Measurements from ENCODE around the gene TANGO2. TPM values are rescaled to one million over a fixed set of nuclear protein-coding genes. Genes with fewer than 3 reads are reported as not detected.

The TANGO2 gene
- total RNA-seq, 1 donor from 2014 or later = 10.0 TPM

GRCh38 chr22:19998232-19998951, 22.5 kb upstream of the TANGO2 start:
- Histone ChIP-seq H3K4me2 (peak overlapping the region; percentile 62), H3K27ac (peak overlapping the region; percentile 67), H3K4me3 (no peak overlapping the region), H2AFZ (replicated peaks) (no peak overlapping the region), H3K36me3 (no peaks in the 10 kb centered on the region), H3K9me3 (ENCODE audit: low read depth) (no peaks in the 10 kb centered on the region), H3K79me2 (ENCODE audit: low read depth) (no peaks in the 10 kb centered on the region), H3K4me1 (peaks cover 33% of the 10 kb centered on the region), H3K9ac (no peak overlapping the region), H4K20me1 (ENCODE audit: low read depth) (no peaks in the 10 kb centered on the region), H3K27me3 (no peaks in the 10 kb centered on the region), H3F3A (ENCODE audit: low read depth) (peaks cover 15% of the 10 kb centered on the region)
- peak overlapping the region; percentile 97 for H3K27ac Mint-ChIP-seq
- no peak for TF ChIP-seq EZH2phosphoT487 (IDR thresholded peaks at IDR 0.05)
- no peak for TF ChIP-seq EZH2 (IDR thresholded peaks at IDR 0.05)
- no peak for TF ChIP-seq CTCF (IDR thresholded peaks at IDR 0.05)
- H3K4me3 Mint-ChIP-seq = peak overlapping the region; percentile 77
- H3K4me1 Mint-ChIP-seq = peaks cover 61% of the 10 kb centered on the region
- H3K36me3 Mint-ChIP-seq = peaks cover 4% of the 10 kb centered on the region
- peaks cover 9% of the 10 kb centered on the region for H3K9me3 Mint-ChIP-seq
- peak; percentile 72 for DNase-seq (ENCODE audit: low spot score)
- H3K27me3 Mint-ChIP-seq (ENCODE audit: insufficient read depth, low read depth) = peaks cover 10% of the 10 kb centered on the region

- Mint-ChIP-seq H3K27ac (peak overlapping the region; percentile 97), H3K9me3 (peaks cover 17% of the 10 kb centered on the region), H3K4me1 (peaks cover 61% of the 10 kb centered on the region), H3K4me3 (no peak overlapping the region), H3K27me3 (ENCODE audit: insufficient read depth, low read depth) (peaks cover 8% of the 10 kb centered on the region), H3K36me3 (peaks cover 11% of the 10 kb centered on the region)
- H3K36me3 ChIP-seq = no peaks in the 10 kb centered on the region
- TF ChIP-seq EZH2phosphoT487 (IDR thresholded peaks at IDR 0.05) = no peak
- TF ChIP-seq EZH2 (IDR thresholded peaks at IDR 0.05) = no peak
- TF ChIP-seq CTCF (IDR thresholded peaks at IDR 0.05) = no peak
- peaks cover 7% of the 10 kb centered on the region for H3K9me3 ChIP-seq (ENCODE audit: low read depth)
- no peak for DNase-seq (ENCODE audit: low spot score)
- H4K20me1 ChIP-seq (ENCODE audit: low read depth) = no peaks in the 10 kb centered on the region
- H3K4me1 ChIP-seq = peaks cover 33% of the 10 kb centered on the region
- peak overlapping the region; percentile 62 for H3K4me2 ChIP-seq
- no peak overlapping the region for H2AFZ ChIP-seq (replicated peaks)
- no peaks in the 10 kb centered on the region for H3K27me3 ChIP-seq
- H3K79me2 ChIP-seq (ENCODE audit: low read depth) = no peaks in the 10 kb centered on the region
- H3F3A ChIP-seq (ENCODE audit: low read depth) = peaks cover 15% of the 10 kb centered on the region
- H3K9ac ChIP-seq = no peak overlapping the region
- H3K27ac ChIP-seq = peak overlapping the region; percentile 67
- H3K4me3 ChIP-seq = no peak overlapping the region
Observed at GRCh38 chr22:19998991-19999820, 21.7 kb upstream of the TANGO2 start.

GRCh38 chr22:20000246-20001081, 20.4 kb upstream of the TANGO2 start:
- H2AFZ ChIP-seq (replicated peaks) = no peak overlapping the region
- no peak overlapping the region for H3K4me3 ChIP-seq
- H3K4me1 Mint-ChIP-seq = peaks cover 61% of the 10 kb centered on the region
- no peaks in the 10 kb centered on the region for H3K27me3 ChIP-seq
- H3K27me3 Mint-ChIP-seq (ENCODE audit: insufficient read depth, low read depth) = peaks cover 10% of the 10 kb centered on the region
- H3K9me3 ChIP-seq (ENCODE audit: low read depth) = peaks cover 14% of the 10 kb centered on the region
- TF ChIP-seq CTCF (IDR thresholded peaks at IDR 0.05) (no peak), EZH2phosphoT487 (IDR thresholded peaks at IDR 0.05) (no peak), EZH2 (IDR thresholded peaks at IDR 0.05) (no peak)
- H3K4me3 Mint-ChIP-seq = peak overlapping the region; percentile 50
- H3K79me2 ChIP-seq (ENCODE audit: low read depth) = no peaks in the 10 kb centered on the region
- H4K20me1 ChIP-seq (ENCODE audit: low read depth) = no peaks in the 10 kb centered on the region
- peaks cover 4% of the 10 kb centered on the region for H3K36me3 ChIP-seq
- H3K4me2 ChIP-seq = peak overlapping the region; percentile 62
- peaks cover 33% of the 10 kb centered on the region for H3K4me1 ChIP-seq
- H3K9ac ChIP-seq = no peak overlapping the region
- H3F3A ChIP-seq (ENCODE audit: low read depth) = peaks cover 15% of the 10 kb centered on the region
- H3K36me3 Mint-ChIP-seq = peaks cover 14% of the 10 kb centered on the region
- H3K27ac ChIP-seq = no peak overlapping the region
- H3K9me3 Mint-ChIP-seq = peaks cover 25% of the 10 kb centered on the region
- no peak for DNase-seq (ENCODE audit: low spot score)
- H3K27ac Mint-ChIP-seq = peak overlapping the region; percentile 92
